GM23338 (cell line): Measurements from ENCODE around the gene ZNF83. TPM values are rescaled to one million over a fixed set of nuclear protein-coding genes. Genes with fewer than 3 reads are reported as not detected.

Source experiments
- ATAC-seq: fragments of 200-7000 bp; cut with Tn5 transposase; 3 replicates; pipeline ENCODE4 v1.9.1; 2020
- DNase-seq: peaks from one replicate; pipeline ENCODE4 v3.0.0-alpha.2; 2015; ENCODE audit warnings: low spot score
- H2AFZ ChIP-seq: fragments of 200-600 bp; sonication (generic); 2 replicates; pipeline ENCODE4 v1.8.0; 2016; ENCODE audit warnings: antibody characterized with exemption, mild to moderate bottlenecking, moderate library complexity
- H3F3A ChIP-seq: fragments of 200-600 bp; sonication (generic); replicated peaks from 2 replicates; pipeline ENCODE4 v1.8.0; 2017; ENCODE audit warnings: antibody characterized with exemption, mixed run types, low read depth
- H3K27ac ChIP-seq: fragments of 200-600 bp; sonication (generic); 2 replicates; pipeline ENCODE4 v1.6.1; 2016; ENCODE audit warnings: low read depth
- H3K27me3 ChIP-seq: fragments of 200-600 bp; sonication (generic); 2 replicates; pipeline ENCODE4 v1.8.0; 2016; ENCODE audit warnings: mild to moderate bottlenecking, mixed run types, moderate library complexity; ENCODE audit not compliant: insufficient read depth
- H3K36me3 ChIP-seq: fragments of 200-600 bp; sonication (generic); 2 replicates; pipeline ENCODE4 v1.8.0; 2016; ENCODE audit warnings: mild to moderate bottlenecking; ENCODE audit not compliant: insufficient read depth
- H3K4me1 ChIP-seq: fragments of 200-600 bp; sonication (generic); 2 replicates; pipeline ENCODE4 v1.8.0; 2016; ENCODE audit warnings: mild to moderate bottlenecking, moderate library complexity; ENCODE audit not compliant: insufficient read depth
- H3K4me2 ChIP-seq: fragments of 200-600 bp; sonication (generic); 2 replicates; pipeline ENCODE4 v1.7.1; 2017; ENCODE audit warnings: mixed run types
- H3K4me3 ChIP-seq: fragments of 200-600 bp; sonication (generic); 2 replicates; pipeline ENCODE4 v1.6.1; 2016; ENCODE audit warnings: mixed run types
- H3K79me2 ChIP-seq: fragments of 200-600 bp; sonication (generic); replicated peaks from 2 replicates; pipeline ENCODE4 v1.8.0; 2017; ENCODE audit warnings: mild to moderate bottlenecking; ENCODE audit not compliant: insufficient read depth
- H3K9me2 ChIP-seq: fragments of 200-600 bp; sonication (generic); 2 replicates; pipeline ENCODE4 v1.8.0; 2017; ENCODE audit not compliant: insufficient read depth
- H4K20me1 ChIP-seq: fragments of 200-600 bp; sonication (generic); replicated peaks from 2 replicates; pipeline ENCODE4 v1.8.0; 2017; ENCODE audit warnings: mild to moderate bottlenecking; ENCODE audit not compliant: insufficient read depth
- H3K27ac Mint-ChIP-seq: 2 replicates; pipeline ENCODE4 v1.8.0; 2020; ENCODE audit warnings: inconsistent platforms, mild to moderate bottlenecking, moderate library complexity, mixed read lengths
- H3K27me3 Mint-ChIP-seq: 3 replicates; pipeline ENCODE4 v1.8.0; 2022; ENCODE audit warnings: low read depth, mild to moderate bottlenecking, moderate library complexity, mixed read lengths, inconsistent platforms; ENCODE audit not compliant: insufficient read depth, poor library complexity
- H3K36me3 Mint-ChIP-seq: 3 replicates; pipeline ENCODE4 v1.8.0; 2021; ENCODE audit warnings: low read depth, mild to moderate bottlenecking, inconsistent platforms, moderate library complexity, mixed read lengths
- H3K4me1 Mint-ChIP-seq: 3 replicates; pipeline ENCODE4 v1.8.0; 2020; ENCODE audit warnings: mild to moderate bottlenecking, inconsistent platforms, mixed read lengths
- H3K4me3 Mint-ChIP-seq: 3 replicates; pipeline ENCODE4 v1.8.0; 2021; ENCODE audit warnings: moderate library complexity, mild to moderate bottlenecking, inconsistent platforms, mixed read lengths
- H3K9me3 Mint-ChIP-seq: 3 replicates; pipeline ENCODE4 v1.8.0; 2020; ENCODE audit warnings: moderate library complexity, mild to moderate bottlenecking, inconsistent platforms, mixed read lengths
- CREB1 ChIP-seq: fragments of 250-450 bp; sonication (Bioruptor Pico); IDR thresholded peaks from 2 replicates; pipeline ENCODE4 v1.5.0; 2020; ENCODE audit warnings: low read depth, mild to moderate bottlenecking, moderate library complexity
- EZH2 ChIP-seq: fragments of 200-600 bp; sonication (generic); IDR thresholded peaks from one replicate; pipeline ENCODE4 v1.8.0; 2017; ENCODE audit warnings: antibody characterized with exemption, mild to moderate bottlenecking, low read depth; ENCODE audit not compliant: unreplicated experiment
- EZH2phosphoT487 ChIP-seq: fragments of 200-600 bp; sonication (generic); IDR thresholded peaks from one replicate; pipeline ENCODE4 v1.8.1; 2018; ENCODE audit warnings: antibody characterized with exemption; ENCODE audit not compliant: unreplicated experiment
- NANOG ChIP-seq: IDR thresholded peaks from 2 replicates; pipeline ENCODE4 v1.6.1; 2016; ENCODE audit warnings: antibody characterized with exemption, borderline replicate concordance
- POLR2AphosphoS5 ChIP-seq: IDR thresholded peaks from 2 replicates; pipeline ENCODE4 v1.6.1; 2016; ENCODE audit warnings: antibody characterized with exemption, low read depth
- STAT1 ChIP-seq: IDR thresholded peaks from one replicate; pipeline ENCODE4 v1.6.1; 2016; ENCODE audit warnings: antibody characterized with exemption; ENCODE audit not compliant: unreplicated experiment
- ZNF114 ChIP-seq: fragments of 250-450 bp; sonication (Bioruptor Pico); IDR thresholded peaks from 2 replicates; pipeline ENCODE4 v1.5.0; 2020; ENCODE audit warnings: mild to moderate bottlenecking, moderate library complexity
- ZNF331 ChIP-seq: fragments of 250-450 bp; sonication (Bioruptor Pico); IDR thresholded peaks from 2 replicates; pipeline ENCODE4 v1.5.0; 2020; ENCODE audit warnings: low read depth, mild to moderate bottlenecking, moderate library complexity
- polyA plus RNA-seq: library from polyadenylated mRNA; unstranded; fragments of >200 nt; fragmentation: Nextera tagmentation; extraction: Ambion mirVana; gene quantifications from 2 replicates; pipeline ENCODE4 v1.2.1, GENCODE V29; 2016
- total RNA-seq: library from RNA; depleted of rRNA; stranded (reverse); fragments of >200 nt; shearing (Covaris generic); gene quantifications from 2 replicates; pipeline ENCODE4 v1.2.3, GENCODE V29; 2014
- TF ChIP-seq, protein P1 (sequence below): IDR thresholded peaks from one replicate; pipeline ENCODE4 v1.6.1; 2018; ENCODE audit warnings: antibody characterized with exemption; ENCODE audit not compliant: unreplicated experiment

ZNF83 gene
- total and polyA plus RNA-seq, 2 experiments from 2014 or later, result 16.2 to 25.0 TPM

DNA sequence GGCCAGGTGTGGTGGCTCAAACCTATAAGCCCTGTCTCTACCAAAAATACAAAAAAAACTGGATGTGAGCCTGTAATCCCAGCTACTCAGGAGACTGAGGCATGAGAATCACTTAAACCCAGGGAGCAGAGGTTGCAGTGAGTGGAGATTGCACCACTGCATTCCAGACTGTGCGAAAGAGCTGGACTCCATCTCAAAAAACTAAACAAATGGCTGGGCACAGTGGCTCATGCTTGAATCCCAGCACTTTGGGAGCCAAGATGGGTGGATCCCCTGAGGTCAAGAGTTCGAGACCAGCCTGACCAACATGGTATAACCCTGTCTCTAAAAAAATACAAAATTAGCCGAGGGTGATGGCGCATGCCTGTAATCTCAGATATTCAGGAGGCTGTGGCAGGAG, 34.9 kb upstream of the ZNF83 start (continued):
- TF ChIP-seq CREB1 (CRISPR knock-in tag) (no peak), STAT1 (no peak), EZH2 (no peak)

DNA sequence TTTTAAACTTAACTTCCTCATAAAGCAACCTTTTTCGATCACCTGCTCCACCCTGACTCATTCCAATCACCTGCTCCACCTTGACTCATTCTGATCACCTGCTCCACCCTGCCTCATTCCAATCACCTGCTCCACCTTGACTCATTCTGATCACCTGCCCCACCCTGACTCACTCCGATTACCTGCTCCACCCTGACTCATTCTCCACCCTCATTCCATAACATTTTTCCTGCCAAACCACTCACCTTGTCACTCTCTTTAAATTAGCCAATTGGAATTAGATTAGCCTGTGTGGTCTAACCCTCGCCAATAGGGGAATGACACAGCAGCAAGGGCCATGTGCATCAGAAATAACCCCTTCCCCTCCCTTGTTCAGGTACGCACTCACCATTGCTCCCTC, 31.9 kb upstream of the ZNF83 start:
- no peak overlapping the region for H3K4me3 Mint-ChIP-seq
- Histone ChIP-seq H3K27me3 (no peaks in the 10 kb centered on the region), H3K36me3 (no peaks in the 10 kb centered on the region), H3K9me2 (peaks cover 3% of the 10 kb centered on the region; the same call in 1 of the 2 replicates), H3K4me3 (no peak overlapping the region), H2AFZ (no peak overlapping the region), H3F3A (no peaks in the 10 kb centered on the region), H3K27ac (no peak overlapping the region), H4K20me1 (no peaks in the 10 kb centered on the region; the same call in 1 of the 2 replicates), H3K79me2 (no peaks in the 10 kb centered on the region), H3K4me2 (no peak overlapping the region), H3K4me1 (peaks cover 11% of the 10 kb centered on the region)
- H3K36me3 Mint-ChIP-seq, result peaks cover 13% of the 10 kb centered on the region
- H3K27ac Mint-ChIP-seq, result no peak overlapping the region
- DNase-seq (peak; percentile 3), ATAC-seq (no peak)
- TF ChIP-seq CREB1 (CRISPR knock-in tag), result no peak
- TF ChIP-seq EZH2phosphoT487, result no peak
- H3K27me3 Mint-ChIP-seq, result no peaks in the 10 kb centered on the region
- H3K4me1 Mint-ChIP-seq, result peaks cover 18% of the 10 kb centered on the region
- peaks cover 9% of the 10 kb centered on the region for H3K9me3 Mint-ChIP-seq

DNA sequence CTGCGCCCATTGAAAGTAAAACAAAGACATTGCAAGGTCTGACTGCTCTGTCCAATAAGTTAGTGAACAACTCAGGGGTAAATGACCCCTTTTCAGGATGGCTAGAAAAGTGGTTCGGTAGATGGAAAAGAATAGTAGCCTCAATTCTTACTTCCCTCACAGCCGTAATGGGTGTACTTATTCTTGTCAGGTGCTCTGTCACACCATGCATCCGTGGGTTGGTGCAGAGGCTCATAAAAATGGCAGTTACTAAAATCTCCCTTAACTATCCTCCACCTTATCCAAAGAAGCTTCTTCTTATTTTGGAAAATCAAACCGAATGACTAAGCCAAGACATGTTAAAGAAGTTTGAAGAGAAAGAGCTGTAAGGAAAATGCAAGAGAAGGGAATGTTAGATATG, 31.4 kb upstream of the ZNF83 start:
- no peaks in the 10 kb centered on the region for H3K79me2 ChIP-seq
- DNase-seq (no peak), ATAC-seq (no peak)
- no peak overlapping the region for H3K4me3 Mint-ChIP-seq
- H2AFZ ChIP-seq, result no peak overlapping the region
- TF ChIP-seq, protein P1, sequence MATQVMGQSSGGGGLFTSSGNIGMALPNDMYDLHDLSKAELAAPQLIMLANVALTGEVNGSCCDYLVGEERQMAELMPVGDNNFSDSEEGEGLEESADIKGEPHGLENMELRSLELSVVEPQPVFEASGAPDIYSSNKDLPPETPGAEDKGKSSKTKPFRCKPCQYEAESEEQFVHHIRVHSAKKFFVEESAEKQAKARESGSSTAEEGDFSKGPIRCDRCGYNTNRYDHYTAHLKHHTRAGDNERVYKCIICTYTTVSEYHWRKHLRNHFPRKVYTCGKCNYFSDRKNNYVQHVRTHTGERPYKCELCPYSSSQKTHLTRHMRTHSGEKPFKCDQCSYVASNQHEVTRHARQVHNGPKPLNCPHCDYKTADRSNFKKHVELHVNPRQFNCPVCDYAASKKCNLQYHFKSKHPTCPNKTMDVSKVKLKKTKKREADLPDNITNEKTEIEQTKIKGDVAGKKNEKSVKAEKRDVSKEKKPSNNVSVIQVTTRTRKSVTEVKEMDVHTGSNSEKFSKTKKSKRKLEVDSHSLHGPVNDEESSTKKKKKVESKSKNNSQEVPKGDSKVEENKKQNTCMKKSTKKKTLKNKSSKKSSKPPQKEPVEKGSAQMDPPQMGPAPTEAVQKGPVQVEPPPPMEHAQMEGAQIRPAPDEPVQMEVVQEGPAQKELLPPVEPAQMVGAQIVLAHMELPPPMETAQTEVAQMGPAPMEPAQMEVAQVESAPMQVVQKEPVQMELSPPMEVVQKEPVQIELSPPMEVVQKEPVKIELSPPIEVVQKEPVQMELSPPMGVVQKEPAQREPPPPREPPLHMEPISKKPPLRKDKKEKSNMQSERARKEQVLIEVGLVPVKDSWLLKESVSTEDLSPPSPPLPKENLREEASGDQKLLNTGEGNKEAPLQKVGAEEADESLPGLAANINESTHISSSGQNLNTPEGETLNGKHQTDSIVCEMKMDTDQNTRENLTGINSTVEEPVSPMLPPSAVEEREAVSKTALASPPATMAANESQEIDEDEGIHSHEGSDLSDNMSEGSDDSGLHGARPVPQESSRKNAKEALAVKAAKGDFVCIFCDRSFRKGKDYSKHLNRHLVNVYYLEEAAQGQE, result no peak
- TF ChIP-seq NANOG (no peak), ZNF114 (CRISPR knock-in tag) (no peak), EZH2 (no peak), POLR2AphosphoS5 (no peak), CREB1 (CRISPR knock-in tag) (no peak), ZNF331 (no peak)
- H3K27ac ChIP-seq, result no peak overlapping the region
- no peak overlapping the region for H3K4me2 ChIP-seq
- no peak overlapping the region for H3K27ac Mint-ChIP-seq
- H3K4me1 Mint-ChIP-seq, result peaks cover 23% of the 10 kb centered on the region
- no peaks in the 10 kb centered on the region for H3K36me3 ChIP-seq
- peaks cover 9% of the 10 kb centered on the region; the same call in 2 of the 3 replicates for H3K36me3 Mint-ChIP-seq
- peaks cover 5% of the 10 kb centered on the region; the same call in 1 of the 3 replicates for H3K9me3 Mint-ChIP-seq
- no peaks in the 10 kb centered on the region for H3K27me3 Mint-ChIP-seq
- H3K9me2 ChIP-seq, result peaks cover 3% of the 10 kb centered on the region; the same call in 1 of the 2 replicates
- H3K27me3 ChIP-seq, result no peaks in the 10 kb centered on the region
- no peaks in the 10 kb centered on the region for H3F3A ChIP-seq
- H3K4me1 ChIP-seq, result peaks cover 16% of the 10 kb centered on the region
- no peaks in the 10 kb centered on the region; the same call in 1 of the 2 replicates for H4K20me1 ChIP-seq
- no peak overlapping the region for H3K4me3 ChIP-seq
